Ishikawa (cell line): ENCODE results near the gene DIP2C.

ENCODE experiments used
- FOXM1 ChIP-seq: IDR thresholded peaks from 2 replicates; pipeline ENCODE4 v1.6.1; 2012; ENCODE audit warnings: low read depth, borderline replicate concordance
- RAD21 ChIP-seq: IDR thresholded peaks from 2 replicates; pipeline ENCODE4 v1.6.1; 2012; ENCODE audit warnings: low read depth
- TAF1 ChIP-seq: IDR thresholded peaks from 2 replicates; pipeline ENCODE4 v1.6.1; 2012; ENCODE audit warnings: low read depth, mild to moderate bottlenecking

DNA sequence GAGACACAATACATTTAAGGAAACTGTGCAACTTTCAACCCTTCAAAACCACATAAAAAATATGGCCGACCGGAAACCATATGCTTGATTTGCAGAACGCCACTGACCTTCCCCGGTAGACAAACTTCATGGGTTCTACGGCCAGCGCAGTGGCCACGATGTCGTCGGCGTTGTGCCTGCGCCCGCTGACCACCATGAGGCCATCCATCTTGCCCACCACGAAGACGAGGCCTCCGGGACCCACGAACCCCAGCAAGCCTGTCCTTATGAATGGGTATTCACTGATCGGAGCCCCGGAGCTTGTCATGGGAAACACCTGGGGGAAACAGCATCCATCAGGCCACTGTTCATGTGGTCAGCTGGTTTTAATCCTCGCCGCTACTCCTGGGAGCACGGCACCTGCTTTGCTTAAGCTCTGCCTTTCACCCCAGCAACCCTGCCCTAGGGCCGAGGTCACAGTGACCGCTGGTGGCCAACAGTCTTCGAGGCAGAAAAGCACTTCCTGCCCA lies 325.1 kb downstream of the DIP2C start:
- TF ChIP-seq RAD21 (no peak), TAF1 (no peak), FOXM1 (no peak)
